GM12878 (cell line): ENCODE data around the gene TCEAL9.

ENCODE experiments used
- ATF7 ChIP-seq: fragments of 450-650 bp; IDR thresholded peaks from 2 replicates; pipeline ENCODE4 v1.6.1; 2016; ENCODE audit warnings: low read depth, mild to moderate bottlenecking
- MXI1 ChIP-seq: fragments of 150-350 bp; IDR thresholded peaks from 2 replicates; pipeline ENCODE4 v1.6.1; 2011; ENCODE audit warnings: low read depth, mild to moderate bottlenecking, inconsistent platforms, low read length, improper control_type of control experiment
- POLR2A ChIP-seq: IDR thresholded peaks from 2 replicates; pipeline ENCODE4 v1.6.1; 2011; ENCODE audit warnings: low read depth, mild to moderate bottlenecking, low read length
- SREBF2 ChIP-seq: IDR thresholded peaks from 2 replicates; pipeline ENCODE4 v1.6.1; 2012; ENCODE audit warnings: mild to moderate bottlenecking, low read length
- TAF1 ChIP-seq: IDR thresholded peaks from 2 replicates; pipeline ENCODE4 v1.6.1; 2011; ENCODE audit warnings: mild to moderate bottlenecking, low read depth, low read length, borderline replicate concordance
- ZNF24 ChIP-seq: fragments of 450-650 bp; IDR thresholded peaks from 2 replicates; pipeline ENCODE4 v1.6.1; 2017; ENCODE audit warnings: antibody characterized with exemption, mild to moderate bottlenecking
- TF ChIP-seq, protein P1 (sequence below), 3 experiments: IDR thresholded peaks in 2 of 3; conservative IDR thresholded peaks in 1 of 3; 2 replicates each; pipeline ENCODE4 v1.5.1; 2011; ENCODE audit warnings: low read depth in 3 of 3, low read length in 3 of 3, mild to moderate bottlenecking in 3 of 3, control low read depth in 2 of 3, moderate library complexity in 2 of 3, inconsistent platforms in 1 of 3, mixed read lengths in 1 of 3; ENCODE audit not compliant: control insufficient read depth in 2 of 3, insufficient read depth in 1 of 3; ENCODE audit errors: extremely low read depth in 1 of 3
- TF ChIP-seq, protein P2 (sequence below): IDR thresholded peaks from 2 replicates; pipeline ENCODE4 v1.6.1; 2012; ENCODE audit warnings: mild to moderate bottlenecking, low read depth, low read length
- TF ChIP-seq, protein P3 (sequence below): fragments of 450-650 bp; IDR thresholded peaks from 2 replicates; pipeline ENCODE4 v1.6.1; 2016; ENCODE audit warnings: mild to moderate bottlenecking
- TF ChIP-seq, protein P4 (sequence below): IDR thresholded peaks from 2 replicates; pipeline ENCODE4 v1.6.1; 2011; ENCODE audit warnings: low read depth, low read length, improper control_type of control experiment, borderline replicate concordance

DNA sequence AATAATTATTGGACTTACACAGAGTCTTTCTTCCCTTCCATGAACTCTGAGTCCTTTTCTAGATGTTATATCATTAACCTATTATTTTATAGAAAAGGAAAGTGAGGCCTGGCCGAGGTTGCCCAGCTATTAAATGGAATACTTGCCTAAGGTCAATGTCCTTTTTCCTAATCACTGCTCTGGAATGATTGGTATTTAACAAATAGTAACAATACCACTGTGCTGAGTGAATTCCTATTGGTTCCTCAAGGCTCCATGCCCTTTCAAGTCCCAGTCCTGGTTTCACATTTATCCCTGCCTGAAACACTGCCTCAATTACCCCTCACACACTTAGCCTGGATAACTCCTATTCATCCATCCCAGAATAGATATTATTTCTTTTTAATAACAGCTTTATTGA is 6.2 kb downstream of the TCEAL9 start:
- TF ChIP-seq, protein P1, sequence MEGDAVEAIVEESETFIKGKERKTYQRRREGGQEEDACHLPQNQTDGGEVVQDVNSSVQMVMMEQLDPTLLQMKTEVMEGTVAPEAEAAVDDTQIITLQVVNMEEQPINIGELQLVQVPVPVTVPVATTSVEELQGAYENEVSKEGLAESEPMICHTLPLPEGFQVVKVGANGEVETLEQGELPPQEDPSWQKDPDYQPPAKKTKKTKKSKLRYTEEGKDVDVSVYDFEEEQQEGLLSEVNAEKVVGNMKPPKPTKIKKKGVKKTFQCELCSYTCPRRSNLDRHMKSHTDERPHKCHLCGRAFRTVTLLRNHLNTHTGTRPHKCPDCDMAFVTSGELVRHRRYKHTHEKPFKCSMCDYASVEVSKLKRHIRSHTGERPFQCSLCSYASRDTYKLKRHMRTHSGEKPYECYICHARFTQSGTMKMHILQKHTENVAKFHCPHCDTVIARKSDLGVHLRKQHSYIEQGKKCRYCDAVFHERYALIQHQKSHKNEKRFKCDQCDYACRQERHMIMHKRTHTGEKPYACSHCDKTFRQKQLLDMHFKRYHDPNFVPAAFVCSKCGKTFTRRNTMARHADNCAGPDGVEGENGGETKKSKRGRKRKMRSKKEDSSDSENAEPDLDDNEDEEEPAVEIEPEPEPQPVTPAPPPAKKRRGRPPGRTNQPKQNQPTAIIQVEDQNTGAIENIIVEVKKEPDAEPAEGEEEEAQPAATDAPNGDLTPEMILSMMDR (IDR thresholded peaks at IDR 0.05 in 2 of 3, conservative IDR thresholded peaks at IDR 0.05 in 1 of 3; ENCODE audit: control insufficient read depth in 2 of 3, extremely low read depth in 1 of 3, insufficient read depth in 1 of 3, low read depth in 3 of 3, low read length in 3 of 3): no peak
- no peak for TF ChIP-seq MXI1
- TF ChIP-seq, protein P2, sequence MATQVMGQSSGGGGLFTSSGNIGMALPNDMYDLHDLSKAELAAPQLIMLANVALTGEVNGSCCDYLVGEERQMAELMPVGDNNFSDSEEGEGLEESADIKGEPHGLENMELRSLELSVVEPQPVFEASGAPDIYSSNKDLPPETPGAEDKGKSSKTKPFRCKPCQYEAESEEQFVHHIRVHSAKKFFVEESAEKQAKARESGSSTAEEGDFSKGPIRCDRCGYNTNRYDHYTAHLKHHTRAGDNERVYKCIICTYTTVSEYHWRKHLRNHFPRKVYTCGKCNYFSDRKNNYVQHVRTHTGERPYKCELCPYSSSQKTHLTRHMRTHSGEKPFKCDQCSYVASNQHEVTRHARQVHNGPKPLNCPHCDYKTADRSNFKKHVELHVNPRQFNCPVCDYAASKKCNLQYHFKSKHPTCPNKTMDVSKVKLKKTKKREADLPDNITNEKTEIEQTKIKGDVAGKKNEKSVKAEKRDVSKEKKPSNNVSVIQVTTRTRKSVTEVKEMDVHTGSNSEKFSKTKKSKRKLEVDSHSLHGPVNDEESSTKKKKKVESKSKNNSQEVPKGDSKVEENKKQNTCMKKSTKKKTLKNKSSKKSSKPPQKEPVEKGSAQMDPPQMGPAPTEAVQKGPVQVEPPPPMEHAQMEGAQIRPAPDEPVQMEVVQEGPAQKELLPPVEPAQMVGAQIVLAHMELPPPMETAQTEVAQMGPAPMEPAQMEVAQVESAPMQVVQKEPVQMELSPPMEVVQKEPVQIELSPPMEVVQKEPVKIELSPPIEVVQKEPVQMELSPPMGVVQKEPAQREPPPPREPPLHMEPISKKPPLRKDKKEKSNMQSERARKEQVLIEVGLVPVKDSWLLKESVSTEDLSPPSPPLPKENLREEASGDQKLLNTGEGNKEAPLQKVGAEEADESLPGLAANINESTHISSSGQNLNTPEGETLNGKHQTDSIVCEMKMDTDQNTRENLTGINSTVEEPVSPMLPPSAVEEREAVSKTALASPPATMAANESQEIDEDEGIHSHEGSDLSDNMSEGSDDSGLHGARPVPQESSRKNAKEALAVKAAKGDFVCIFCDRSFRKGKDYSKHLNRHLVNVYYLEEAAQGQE: no peak
- TF ChIP-seq, protein P3, sequence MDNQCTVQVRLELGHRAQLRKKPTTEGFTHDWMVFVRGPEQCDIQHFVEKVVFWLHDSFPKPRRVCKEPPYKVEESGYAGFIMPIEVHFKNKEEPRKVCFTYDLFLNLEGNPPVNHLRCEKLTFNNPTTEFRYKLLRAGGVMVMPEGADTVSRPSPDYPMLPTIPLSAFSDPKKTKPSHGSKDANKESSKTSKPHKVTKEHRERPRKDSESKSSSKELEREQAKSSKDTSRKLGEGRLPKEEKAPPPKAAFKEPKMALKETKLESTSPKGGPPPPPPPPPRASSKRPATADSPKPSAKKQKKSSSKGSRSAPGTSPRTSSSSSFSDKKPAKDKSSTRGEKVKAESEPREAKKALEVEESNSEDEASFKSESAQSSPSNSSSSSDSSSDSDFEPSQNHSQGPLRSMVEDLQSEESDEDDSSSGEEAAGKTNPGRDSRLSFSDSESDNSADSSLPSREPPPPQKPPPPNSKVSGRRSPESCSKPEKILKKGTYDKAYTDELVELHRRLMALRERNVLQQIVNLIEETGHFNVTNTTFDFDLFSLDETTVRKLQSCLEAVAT: no peak
- TF ChIP-seq POLR2A: no peak
- no peak for TF ChIP-seq ATF7
- no peak for TF ChIP-seq SREBF2
- TF ChIP-seq ZNF24: no peak
- TF ChIP-seq TAF1: no peak
- TF ChIP-seq, protein P4, sequence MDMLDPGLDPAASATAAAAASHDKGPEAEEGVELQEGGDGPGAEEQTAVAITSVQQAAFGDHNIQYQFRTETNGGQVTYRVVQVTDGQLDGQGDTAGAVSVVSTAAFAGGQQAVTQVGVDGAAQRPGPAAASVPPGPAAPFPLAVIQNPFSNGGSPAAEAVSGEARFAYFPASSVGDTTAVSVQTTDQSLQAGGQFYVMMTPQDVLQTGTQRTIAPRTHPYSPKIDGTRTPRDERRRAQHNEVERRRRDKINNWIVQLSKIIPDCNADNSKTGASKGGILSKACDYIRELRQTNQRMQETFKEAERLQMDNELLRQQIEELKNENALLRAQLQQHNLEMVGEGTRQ: no peak
